Lower lobe of right lung (tissue), 2 donors: ENCODE measurements around the gene BEST2. TPM values are rescaled to one million over a fixed set of nuclear protein-coding genes. Genes with fewer than 3 reads are reported as not detected.

Experiments
- ATAC-seq, 2 donors: fragments of 200-7000 bp; cut with Tn5 transposase; one replicate each; pipeline ENCODE4 v1.9.1; 2020 to 2022; ENCODE audit warnings: mild to moderate bottlenecking in 2 of 2, moderate library complexity in 2 of 2
- DNase-seq: peaks from one replicate; pipeline ENCODE4 v3.0.0-alpha.2; 2020
- H3K27ac ChIP-seq: fragments of 200-600 bp; one replicate; pipeline ENCODE4 v1.8.0; 2022
- H3K27me3 ChIP-seq: fragments of 200-600 bp; one replicate; pipeline ENCODE4 v1.8.0; 2022; ENCODE audit warnings: low read depth
- H3K36me3 ChIP-seq: fragments of 200-600 bp; one replicate; pipeline ENCODE4 v1.8.0; 2022; ENCODE audit warnings: mild to moderate bottlenecking
- H3K4me1 ChIP-seq: fragments of 200-600 bp; one replicate; pipeline ENCODE4 v1.8.0; 2022
- H3K4me3 ChIP-seq: fragments of 200-600 bp; one replicate; pipeline ENCODE4 v1.8.0; 2022; ENCODE audit warnings: mild to moderate bottlenecking
- H3K9me3 ChIP-seq: fragments of 200-600 bp; one replicate; pipeline ENCODE4 v1.8.0; 2022
- intact Hi-C: fragments of 100-400 bp; cut with DNase I; formaldehyde crosslinking; loops from one replicate; pipeline ENCODE4 v1.11.0; 2022
- total RNA-seq: library from RNA; stranded (reverse); fragmentation: NEBNext Ultra II Directional; extraction: Animal tissue kit (Norgen Biotek cat#: 25700); gene quantifications from one replicate; pipeline ENCODE4 v1.2.1, GENCODE V29; 2021
- TF ChIP-seq, protein P1 (sequence below): fragments of 200-600 bp; IDR thresholded peaks from one replicate; pipeline ENCODE4 v1.8.0; 2022; ENCODE audit warnings: antibody characterized with exemption, mild to moderate bottlenecking
- donor health status: DM: no; HTN: yes; CAD: no; lungs with severe emphysema.

Gene BEST2
- total RNA-seq, 1 donor from 2014 or later: not detected

- Histone ChIP-seq H3K4me1 (peaks cover 32% of the 10 kb centered on the region), H3K27me3 (no peaks in the 10 kb centered on the region), H3K27ac (peak overlapping the region; percentile 31), H3K36me3 (peaks cover 39% of the 10 kb centered on the region), H3K4me3 (peak overlapping the region; percentile 66), H3K9me3 (no peaks in the 10 kb centered on the region)
- ATAC-seq (no peak), DNase-seq (no peak)
- intact Hi-C loops: no loop called here
- TF ChIP-seq, protein P1, sequence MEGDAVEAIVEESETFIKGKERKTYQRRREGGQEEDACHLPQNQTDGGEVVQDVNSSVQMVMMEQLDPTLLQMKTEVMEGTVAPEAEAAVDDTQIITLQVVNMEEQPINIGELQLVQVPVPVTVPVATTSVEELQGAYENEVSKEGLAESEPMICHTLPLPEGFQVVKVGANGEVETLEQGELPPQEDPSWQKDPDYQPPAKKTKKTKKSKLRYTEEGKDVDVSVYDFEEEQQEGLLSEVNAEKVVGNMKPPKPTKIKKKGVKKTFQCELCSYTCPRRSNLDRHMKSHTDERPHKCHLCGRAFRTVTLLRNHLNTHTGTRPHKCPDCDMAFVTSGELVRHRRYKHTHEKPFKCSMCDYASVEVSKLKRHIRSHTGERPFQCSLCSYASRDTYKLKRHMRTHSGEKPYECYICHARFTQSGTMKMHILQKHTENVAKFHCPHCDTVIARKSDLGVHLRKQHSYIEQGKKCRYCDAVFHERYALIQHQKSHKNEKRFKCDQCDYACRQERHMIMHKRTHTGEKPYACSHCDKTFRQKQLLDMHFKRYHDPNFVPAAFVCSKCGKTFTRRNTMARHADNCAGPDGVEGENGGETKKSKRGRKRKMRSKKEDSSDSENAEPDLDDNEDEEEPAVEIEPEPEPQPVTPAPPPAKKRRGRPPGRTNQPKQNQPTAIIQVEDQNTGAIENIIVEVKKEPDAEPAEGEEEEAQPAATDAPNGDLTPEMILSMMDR: no peak
Observed at GRCh38 chr19:12720296-12720695, 31.3 kb upstream of the BEST2 start.

DNA sequence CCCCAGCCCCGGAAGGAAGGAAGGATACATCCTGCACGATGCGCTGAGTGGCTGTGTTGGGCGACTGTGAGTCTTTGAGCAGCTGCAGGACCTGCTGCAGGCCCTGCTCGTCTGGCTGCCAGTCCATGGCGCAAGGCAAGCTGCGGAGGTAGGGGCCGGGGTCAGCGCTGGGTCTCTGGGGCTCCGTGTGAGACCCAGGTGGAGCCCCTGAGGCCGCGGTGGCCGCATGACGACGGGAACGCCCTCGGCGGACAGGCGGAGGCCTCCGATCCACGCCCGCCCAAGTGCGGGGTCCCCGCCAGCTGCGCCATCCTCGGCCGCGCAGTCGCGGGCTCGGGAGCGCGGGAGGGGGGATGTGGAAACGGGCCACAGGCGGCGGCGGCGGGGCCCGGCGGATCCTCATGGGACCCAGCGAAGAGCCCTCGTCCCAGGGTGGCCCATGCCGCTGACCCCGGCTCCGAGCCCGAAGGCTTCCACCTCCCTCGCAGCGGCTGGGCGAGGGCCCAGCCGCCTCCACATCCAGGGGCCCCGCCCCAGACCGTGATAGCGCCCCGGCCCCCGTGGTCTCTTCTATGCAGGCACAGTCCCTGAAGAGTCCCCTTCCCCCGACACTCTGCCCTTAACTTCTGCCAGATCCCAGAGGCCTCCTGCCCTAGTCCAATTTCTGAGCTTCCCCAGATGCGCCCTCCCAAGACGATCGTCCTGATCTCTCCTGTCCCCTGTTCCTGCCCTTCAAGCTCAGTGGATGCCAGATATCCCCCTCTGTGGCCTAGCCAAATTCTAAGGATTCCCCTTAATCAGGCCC lies 30.5 kb upstream of the BEST2 start:
- TF ChIP-seq, protein P1: no peak
- peaks cover 32% of the 10 kb centered on the region for H3K36me3 ChIP-seq
- no peaks in the 10 kb centered on the region for H3K27me3 ChIP-seq
- H3K4me1 ChIP-seq: peaks cover 32% of the 10 kb centered on the region
- intact Hi-C loops: no loop called here
- DNase-seq (no peak), ATAC-seq (peak in 1 of 2 donors; percentile 3)
- H3K9me3 ChIP-seq: no peaks in the 10 kb centered on the region
- peak overlapping the region; percentile 87 for H3K27ac ChIP-seq
- H3K4me3 ChIP-seq: peak overlapping the region; percentile 66

DNA sequence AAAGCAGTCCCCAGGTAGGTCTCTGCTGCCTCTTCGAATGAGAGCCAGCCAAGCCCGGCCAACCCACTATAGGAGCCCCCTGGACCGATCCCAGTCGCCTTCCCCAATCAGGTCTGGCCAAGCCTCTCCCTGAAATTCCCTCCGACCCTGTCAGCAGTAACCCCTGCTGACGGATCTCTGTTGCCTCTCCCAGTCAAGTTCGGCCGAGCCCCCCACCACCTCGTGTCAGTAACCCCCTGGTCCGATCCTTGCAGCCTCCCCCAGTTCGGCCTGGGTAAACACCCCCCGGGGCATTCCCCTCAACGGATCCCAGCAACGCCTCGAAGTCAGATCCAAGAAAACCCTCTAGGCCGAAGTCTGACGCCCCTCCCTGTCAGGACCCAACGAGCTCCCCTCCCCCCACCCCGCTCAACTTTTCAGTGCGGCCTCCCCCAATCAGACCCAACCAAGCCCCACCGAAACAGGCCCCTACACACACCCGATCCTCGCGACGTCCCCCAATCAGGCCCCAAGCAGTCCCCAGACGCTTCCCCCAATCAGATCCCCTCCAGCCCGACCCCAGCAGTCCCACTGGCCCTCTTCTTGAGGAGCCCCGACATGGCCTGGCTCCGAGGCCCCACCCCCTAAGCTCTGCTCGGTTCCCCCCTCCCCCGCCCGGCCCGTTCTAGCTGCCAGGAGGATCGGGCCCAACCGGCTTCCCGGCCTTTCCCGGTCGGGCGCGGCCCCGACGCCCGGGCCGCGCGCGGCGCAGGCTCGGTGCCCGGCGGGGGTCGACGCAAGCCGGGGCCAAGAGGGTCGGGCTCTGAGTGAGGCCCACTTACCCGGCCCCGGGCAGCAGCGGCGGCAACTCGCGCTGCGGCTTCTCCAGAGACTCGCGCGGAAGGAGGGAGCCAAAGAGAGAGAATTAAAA lies 29.7 kb upstream of the BEST2 start:
- Histone ChIP-seq H3K4me3 (peak overlapping the region; percentile 66), H3K4me1 (peaks cover 32% of the 10 kb centered on the region), H3K27ac (peak overlapping the region; percentile 87), H3K9me3 (no peaks in the 10 kb centered on the region), H3K36me3 (peaks cover 23% of the 10 kb centered on the region), H3K27me3 (no peaks in the 10 kb centered on the region)
- peak; percentile 76 for DNase-seq
- TF ChIP-seq, protein P1: no peak
- intact Hi-C loops: no loop called here
- peak; percentile 74 to 76 for ATAC-seq

GRCh38 chr19:12722566-12723380 lies 28.8 kb upstream of the BEST2 start:
- TF ChIP-seq, protein P1: no peak
- peak overlapping the region; percentile 66 for H3K4me3 ChIP-seq
- peak; percentile 94 to 95 for ATAC-seq
- peaks cover 32% of the 10 kb centered on the region for H3K4me1 ChIP-seq
- H3K9me3 ChIP-seq: no peaks in the 10 kb centered on the region
- H3K27ac ChIP-seq: peak overlapping the region; percentile 87
- intact Hi-C loops: no loop called here
- peaks cover 17% of the 10 kb centered on the region for H3K36me3 ChIP-seq
- H3K27me3 ChIP-seq: no peaks in the 10 kb centered on the region
- DNase-seq: peak; percentile 99

GRCh38 chr19:12723381-12723640 lies 28.3 kb upstream of the BEST2 start:
- H3K9me3 ChIP-seq: no peaks in the 10 kb centered on the region
- peak overlapping the region; percentile 66 for H3K4me3 ChIP-seq
- peak overlapping the region; percentile 87 for H3K27ac ChIP-seq
- H3K36me3 ChIP-seq: peaks cover 17% of the 10 kb centered on the region
- TF ChIP-seq, protein P1: no peak
- peaks cover 32% of the 10 kb centered on the region for H3K4me1 ChIP-seq
- H3K27me3 ChIP-seq: no peaks in the 10 kb centered on the region
- ATAC-seq: no peak
- intact Hi-C loops: no loop called here
- no peak for DNase-seq
